Activated T-helper 1 cell treated with anti-CD3 and anti-CD28 coated beads, Interleukin-2, amount 50 U/mL, for 16 hours (primary cell): ENCODE data around the gene LGALS9C.
"Not testable (repeated sequence)": the region's sequence is repeated elsewhere in the genome, so short reads cannot be mapped to it uniquely, and the experiment has no call there.

Source experiments
- DNase-seq, 2 donors: peaks; one replicate each; pipeline ENCODE4 v3.0.0-alpha.2; 2020; ENCODE audit warnings: low read depth in 1 of 2, low spot score in 1 of 2

The LGALS9C gene

GRCh38 chr17:18476508-18477308, at the start of gene LGALS9C:
LGALS9C (plus strand) TSS chr17:18476789; CDS start chr17:18476855, 66 bp downstream.
- DNase-seq = not testable (repeated sequence)

GRCh38 chr17:18432206-18432605, 44.4 kb upstream of the LGALS9C start:
- not testable (repeated sequence) for DNase-seq

GRCh38 chr17:18439465-18439870, 37.1 kb upstream of the LGALS9C start:
- not testable (repeated sequence) for DNase-seq

DNA sequence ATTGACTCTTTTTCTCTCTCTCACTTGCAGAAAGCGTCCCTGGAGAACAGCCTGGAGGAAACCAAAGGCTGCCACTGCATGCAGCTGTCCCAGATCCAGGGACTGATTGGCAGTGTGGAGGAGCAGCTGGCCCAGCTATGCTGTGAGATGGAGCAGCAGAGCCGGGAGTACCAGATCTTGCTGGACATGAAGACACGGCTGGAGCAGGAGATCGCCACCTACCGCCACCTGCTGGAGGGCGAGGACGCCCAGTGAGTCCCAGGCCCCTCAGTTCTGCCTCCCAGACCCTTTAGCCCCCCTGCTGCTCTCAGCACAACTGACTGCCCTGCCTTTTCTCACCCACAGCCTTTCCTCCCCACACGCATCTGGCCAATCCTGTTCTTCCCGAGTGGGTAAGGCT, 34.5 kb upstream of the LGALS9C start:
- DNase-seq = peak; percentile 8 to 29

- not testable (repeated sequence) for DNase-seq
Measured at GRCh38 chr17:18442532-18442931, 34.1 kb upstream of the LGALS9C start.

DNA sequence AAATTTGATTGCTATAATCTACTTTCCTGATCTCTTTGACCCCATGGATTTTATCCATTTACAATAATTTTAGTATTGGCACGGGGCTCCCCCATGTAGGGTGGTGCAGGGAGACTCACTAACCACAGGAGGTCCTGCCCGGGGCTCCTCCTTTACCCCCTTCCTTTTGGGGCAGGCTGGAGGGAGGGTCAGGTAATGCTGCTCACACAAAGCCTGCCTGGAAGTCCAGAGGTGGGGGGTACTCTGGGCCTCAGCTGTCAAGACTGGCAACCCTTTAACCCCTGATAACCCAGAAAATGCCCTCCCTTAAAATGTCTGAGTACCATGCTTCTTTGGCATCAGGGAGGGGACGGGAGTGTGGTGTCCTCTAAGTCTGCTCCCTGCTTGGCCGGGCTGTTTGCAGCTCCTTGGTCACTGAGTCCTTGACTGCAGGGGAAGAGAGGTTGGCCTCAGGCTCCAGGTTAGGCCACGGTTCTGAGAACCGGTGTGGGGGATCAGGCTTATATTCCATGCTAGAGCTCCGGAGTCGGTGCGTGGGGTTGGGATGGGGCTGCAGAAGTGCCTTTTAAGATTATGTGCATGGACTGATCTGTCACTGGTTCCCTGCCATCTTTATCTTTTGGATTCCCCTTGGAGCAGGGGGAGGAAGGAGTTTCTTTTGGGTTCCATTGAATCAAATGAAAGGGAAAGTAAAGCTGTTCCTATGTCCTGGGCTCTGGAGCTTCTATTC, 28.9 kb upstream of the LGALS9C start:
- not testable (repeated sequence) for DNase-seq

GRCh38 chr17:18448311-18448710, 28.3 kb upstream of the LGALS9C start:
- not testable (repeated sequence) for DNase-seq

DNA sequence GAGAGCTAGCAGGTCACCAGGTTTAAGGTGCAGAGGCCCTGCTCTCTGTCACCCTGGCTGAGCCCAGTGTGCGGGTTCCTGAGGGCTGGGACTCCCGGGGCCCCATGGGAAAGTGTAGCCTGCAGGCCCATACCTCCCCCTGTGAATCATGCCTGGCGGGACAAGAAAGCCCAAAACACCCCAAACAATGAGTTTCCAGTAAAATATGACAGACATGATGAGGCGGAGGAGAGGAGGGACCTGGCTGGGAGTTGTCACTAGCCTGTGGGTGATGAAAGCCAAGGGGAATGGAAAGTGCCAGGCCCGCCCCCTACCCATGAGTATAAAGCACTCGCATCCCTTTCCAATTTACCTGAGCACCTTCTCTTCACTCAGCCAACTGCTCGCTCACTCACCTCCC, 26.8 kb upstream of the LGALS9C start:
- DNase-seq = not testable (repeated sequence)

GRCh38 chr17:18450998-18451397, 25.6 kb upstream of the LGALS9C start:
- not testable (repeated sequence) for DNase-seq

DNA sequence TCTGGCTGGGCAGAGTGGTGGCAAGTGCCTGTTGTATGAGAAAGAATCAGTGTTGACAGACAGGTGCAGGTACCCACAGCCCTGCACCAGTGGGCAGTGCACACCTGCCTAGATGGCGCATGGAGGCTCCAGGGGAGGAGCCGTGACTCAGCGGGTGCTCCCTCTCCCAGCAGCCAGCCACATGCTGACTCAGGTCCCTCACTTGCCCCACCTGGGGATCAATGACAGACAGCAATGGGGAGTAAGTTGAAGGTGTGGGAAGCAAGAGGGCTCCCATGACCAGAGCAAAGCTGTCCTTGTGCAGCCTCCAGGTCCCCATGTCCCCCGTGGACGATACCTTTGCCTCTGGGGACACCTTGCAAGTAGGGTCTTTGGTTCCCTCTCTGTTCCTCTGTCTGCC, 24.6 kb upstream of the LGALS9C start:
- DNase-seq = not testable (repeated sequence)

DNA sequence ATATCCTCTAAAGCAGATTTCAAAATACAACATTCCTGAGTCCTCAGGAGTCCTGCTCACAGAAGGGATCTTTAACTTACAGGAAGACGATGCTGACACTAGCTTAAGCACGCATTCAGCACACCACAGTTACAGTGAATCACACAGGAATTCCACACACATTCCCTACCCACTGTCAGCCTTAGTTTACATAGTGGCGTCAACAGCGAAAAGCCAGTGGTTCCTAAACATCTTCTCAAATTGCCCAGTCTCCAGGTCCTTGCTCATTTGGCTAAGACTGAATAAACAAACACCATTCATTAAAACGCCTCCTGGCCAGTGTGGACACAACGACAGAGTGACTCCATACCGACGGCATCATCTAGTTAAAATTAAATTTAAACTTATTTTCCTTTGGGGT, 17.6 kb upstream of the LGALS9C start:
- DNase-seq = not testable (repeated sequence)

DNA sequence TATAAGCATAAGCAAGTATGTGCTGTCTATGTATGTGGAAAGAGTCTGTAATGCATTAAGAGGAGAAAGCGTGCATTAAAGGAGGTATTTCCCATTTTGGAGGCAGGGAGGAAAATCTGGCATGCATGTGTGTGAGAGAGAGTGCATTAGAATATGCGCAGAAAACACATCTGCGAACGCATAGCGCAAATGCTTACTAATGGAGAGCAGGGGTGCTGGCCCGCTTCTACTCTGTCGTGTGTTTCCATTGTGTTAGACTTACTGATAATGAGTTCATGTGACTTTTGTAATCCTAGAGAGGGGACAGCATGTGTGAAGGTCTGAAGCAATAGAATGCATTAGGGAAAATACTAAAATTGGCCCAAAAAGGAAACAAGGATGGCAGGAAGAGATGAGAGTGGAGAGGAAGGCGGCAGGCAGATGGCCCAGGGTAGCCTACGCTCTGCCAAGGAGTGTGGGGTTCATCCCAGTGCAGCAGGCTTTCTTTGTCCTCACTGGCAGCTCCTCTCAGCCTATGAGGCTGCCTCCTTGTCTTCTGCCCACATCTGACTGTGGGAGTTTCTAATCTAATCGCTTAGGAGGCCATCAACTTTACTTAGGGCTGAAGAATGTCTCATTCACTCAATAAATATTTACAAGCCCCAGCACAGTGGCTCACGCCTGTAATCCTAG, 12.6 kb upstream of the LGALS9C start:
- not testable (repeated sequence) for DNase-seq

GRCh38 chr17:18466250-18466983, 10.2 kb upstream of the LGALS9C start:
- not testable (repeated sequence) for DNase-seq

GRCh38 chr17:18467001-18467400, 9.6 kb upstream of the LGALS9C start:
- DNase-seq = not testable (repeated sequence)

- not testable (repeated sequence) for DNase-seq
Measured at GRCh38 chr17:18468472-18469171, 8.0 kb upstream of the LGALS9C start.

DNA sequence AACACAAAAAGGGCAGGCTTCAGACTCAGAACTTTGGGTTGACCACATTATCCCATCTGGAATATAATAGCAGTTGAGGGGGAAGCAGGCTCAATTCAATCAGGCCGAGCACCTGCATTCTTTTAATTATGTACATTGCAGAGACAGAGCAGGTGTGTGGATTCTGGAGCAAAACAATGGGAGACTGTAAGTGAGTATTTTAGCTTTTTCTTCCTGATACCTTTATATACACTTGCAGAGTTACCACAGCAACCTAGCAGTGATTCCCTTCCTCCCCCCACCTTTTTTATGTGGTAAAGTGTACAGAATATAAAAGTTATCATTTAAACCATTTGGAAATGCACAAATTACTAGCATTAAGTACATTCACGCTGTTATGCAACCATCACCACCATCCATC, 6.8 kb upstream of the LGALS9C start:
- DNase-seq = not testable (repeated sequence)

GRCh38 chr17:18470345-18470930, 6.2 kb upstream of the LGALS9C start:
- not testable (repeated sequence) for DNase-seq

DNA sequence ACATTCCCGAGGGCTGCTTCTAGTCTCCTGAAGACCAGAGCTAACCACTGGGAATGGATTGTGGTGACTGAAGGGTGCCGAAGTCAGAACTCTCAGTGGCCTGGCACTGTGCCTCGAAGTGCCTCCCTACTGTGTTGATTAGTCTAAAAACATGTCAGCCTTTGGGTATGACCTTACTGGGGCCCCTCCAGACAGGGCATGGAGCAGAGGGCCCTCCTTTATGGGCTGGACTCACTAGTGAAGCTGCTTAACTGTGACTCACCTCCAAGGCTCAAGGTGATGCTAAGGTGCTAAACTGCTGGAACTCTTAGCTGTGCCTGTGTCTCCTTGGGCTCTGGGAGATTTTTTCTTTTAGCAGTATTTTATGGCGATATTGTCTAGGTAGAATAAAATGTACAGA, 2.6 kb upstream of the LGALS9C start:
- DNase-seq = not testable (repeated sequence)

DNA sequence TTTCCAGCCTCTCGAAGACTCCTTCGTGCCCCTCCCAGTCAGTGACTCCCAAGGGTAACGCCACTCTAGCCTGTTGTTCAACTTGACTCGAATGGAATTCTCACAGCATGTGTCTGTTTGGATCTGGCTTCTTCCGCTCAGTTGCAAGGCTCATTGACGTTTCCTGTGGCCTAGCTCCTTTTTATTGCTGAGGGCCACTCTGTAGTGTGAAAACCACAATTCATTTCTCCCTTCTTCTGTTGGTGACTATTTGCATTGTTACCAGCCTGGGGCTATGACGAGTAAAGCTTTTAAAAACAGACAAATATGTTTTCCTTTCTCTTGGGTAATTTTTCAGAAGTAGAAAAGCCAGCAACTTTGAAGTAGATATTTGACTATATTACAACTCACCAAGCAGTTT, 1.8 kb upstream of the LGALS9C start:
- not testable (repeated sequence) for DNase-seq

GRCh38 chr17:18477367-18477766, 778 bp downstream of the LGALS9C start:
- DNase-seq = not testable (repeated sequence)
